Peyer's patch (tissue), 4 donors: ENCODE measurements around the gene TTC23.

Experiments
- POLR2A ChIP-seq, 2 donors: fragments of 450-650 bp; IDR thresholded peaks; one replicate each; pipeline ENCODE4 v1.5.1; 2017; ENCODE audit warnings: antibody characterized with exemption in 2 of 2, mild to moderate bottlenecking in 2 of 2, moderate library complexity in 2 of 2
- TF ChIP-seq, protein P1 (sequence below), 6 experiments: fragments of 450-650 bp in 4 of 6; fragments of 200-600 bp in 2 of 6; sonication (generic) in 1 of 6; IDR thresholded peaks; one replicate each; pipeline ENCODE4 v1.5.1; 2017 to 2019; ENCODE audit warnings: antibody characterized with exemption in 6 of 6, mild to moderate bottlenecking in 3 of 6, moderate library complexity in 1 of 6

DNA sequence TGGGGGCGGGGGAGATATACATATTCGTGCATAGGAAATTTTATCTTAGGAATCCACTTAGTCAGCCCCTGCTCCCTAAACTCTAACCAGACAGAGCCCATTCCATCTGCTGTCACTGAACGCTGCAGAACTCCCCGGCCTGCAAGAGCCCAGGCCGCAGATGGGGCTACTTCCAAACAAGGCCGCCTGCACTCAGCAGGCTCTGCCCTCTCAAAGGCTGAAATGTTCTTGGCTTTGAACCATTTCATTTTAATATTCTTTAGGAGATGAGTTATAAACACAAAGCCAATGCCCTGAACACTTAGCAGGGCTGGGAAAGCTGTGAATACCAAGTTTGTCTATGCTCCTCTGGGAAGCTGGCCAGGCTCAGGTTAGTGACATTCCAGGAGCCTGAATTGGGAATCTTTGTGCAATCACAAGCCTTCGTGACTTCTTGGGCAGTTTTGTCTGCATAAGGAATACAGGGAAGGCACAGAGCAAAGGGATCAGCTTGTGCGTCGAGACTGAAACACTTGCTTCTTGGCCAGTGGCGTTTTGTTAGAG, 79.5 kb downstream of the TTC23 start:
- TF ChIP-seq, protein P1, sequence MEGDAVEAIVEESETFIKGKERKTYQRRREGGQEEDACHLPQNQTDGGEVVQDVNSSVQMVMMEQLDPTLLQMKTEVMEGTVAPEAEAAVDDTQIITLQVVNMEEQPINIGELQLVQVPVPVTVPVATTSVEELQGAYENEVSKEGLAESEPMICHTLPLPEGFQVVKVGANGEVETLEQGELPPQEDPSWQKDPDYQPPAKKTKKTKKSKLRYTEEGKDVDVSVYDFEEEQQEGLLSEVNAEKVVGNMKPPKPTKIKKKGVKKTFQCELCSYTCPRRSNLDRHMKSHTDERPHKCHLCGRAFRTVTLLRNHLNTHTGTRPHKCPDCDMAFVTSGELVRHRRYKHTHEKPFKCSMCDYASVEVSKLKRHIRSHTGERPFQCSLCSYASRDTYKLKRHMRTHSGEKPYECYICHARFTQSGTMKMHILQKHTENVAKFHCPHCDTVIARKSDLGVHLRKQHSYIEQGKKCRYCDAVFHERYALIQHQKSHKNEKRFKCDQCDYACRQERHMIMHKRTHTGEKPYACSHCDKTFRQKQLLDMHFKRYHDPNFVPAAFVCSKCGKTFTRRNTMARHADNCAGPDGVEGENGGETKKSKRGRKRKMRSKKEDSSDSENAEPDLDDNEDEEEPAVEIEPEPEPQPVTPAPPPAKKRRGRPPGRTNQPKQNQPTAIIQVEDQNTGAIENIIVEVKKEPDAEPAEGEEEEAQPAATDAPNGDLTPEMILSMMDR (IDR thresholded peaks at IDR 0.05) = no peak
- TF ChIP-seq POLR2A (IDR thresholded peaks at IDR 0.05) = no peak
